Right atrium auricular region (tissue), 2 donors: ENCODE measurements around the gene LILRB4. TPM values are rescaled to one million over a fixed set of nuclear protein-coding genes. Genes with fewer than 3 reads are reported as not detected.

Experiments
- DNase-seq: peaks from one replicate; pipeline ENCODE4 v3.0.0-alpha.2; 2019; ENCODE audit warnings: low spot score
- H3K27ac ChIP-seq, 2 donors: fragments of 200-600 bp; sonication (generic); 1 replicate in 1 of 2; 2 replicates in 1 of 2; pipeline ENCODE4 v1.5.1; 2016 to 2019
- H3K27me3 ChIP-seq, 2 donors: fragments of 200-600 bp; sonication (generic); one replicate each; pipeline versions ENCODE4 v1.5.1 to v1.6.0; 2017 to 2019
- H3K36me3 ChIP-seq: fragments of 200-600 bp; sonication (generic); one replicate; pipeline ENCODE4 v1.5.1; 2016
- H3K4me1 ChIP-seq, 2 donors: fragments of 200-600 bp; sonication (generic); one replicate each; pipeline versions ENCODE4 v1.5.1 to v1.6.0; 2017 to 2019
- H3K4me3 ChIP-seq, 2 donors: fragments of 200-600 bp; sonication (generic); 1 replicate in 1 of 2; 2 replicates in 1 of 2; pipeline ENCODE4 v1.5.1; 2017 to 2019; ENCODE audit warnings: mild to moderate bottlenecking in 1 of 2, moderate library complexity in 1 of 2
- H3K9me3 ChIP-seq, 2 donors: fragments of 200-600 bp; sonication (generic); one replicate each; pipeline ENCODE4 v1.5.1; 2019
- CTCF ChIP-seq, 2 donors: fragments of 200-600 bp; sonication (generic); IDR thresholded peaks; one replicate each; pipeline ENCODE4 v1.5.1; 2019; ENCODE audit warnings: antibody characterized with exemption in 2 of 2
- total RNA-seq, 2 donors: library from RNA; depleted of rRNA; stranded (reverse); fragments of >200 nt; gene quantifications; one replicate each; pipeline ENCODE4 v1.1.0, GENCODE V29; 2016

The LILRB4 gene
- total RNA-seq, 2 donors from 2014 or later, result 2.0 to 5.2 TPM

- TF ChIP-seq CTCF (IDR thresholded peaks at IDR 0.05), result no peak
- no peak overlapping the region for H3K27ac ChIP-seq
- no peaks in the 10 kb centered on the region for H3K27me3 ChIP-seq
- H3K4me1 ChIP-seq, result no peaks in the 10 kb centered on the region
- no peaks in the 10 kb centered on the region for H3K36me3 ChIP-seq
- DNase-seq, result no peak
- no peak overlapping the region for H3K4me3 ChIP-seq
- no peaks in the 10 kb centered on the region for H3K9me3 ChIP-seq
Measured at GRCh38 chr19:54661846-54662481, 821 bp upstream of the LILRB4 start.

- no peak for TF ChIP-seq CTCF (IDR thresholded peaks at IDR 0.05)
- Histone ChIP-seq H3K27me3 (no peaks in the 10 kb centered on the region), H3K9me3 (peaks cover 0 to 23% of the 10 kb centered on the region in 2 donors), H3K4me1 (no peaks in the 10 kb centered on the region), H3K27ac (no peak overlapping the region), H3K36me3 (no peaks in the 10 kb centered on the region), H3K4me3 (no peak overlapping the region)
- DNase-seq, result no peak
Measured at GRCh38 chr19:54665530-54665929, 2.7 kb downstream of the LILRB4 start.

DNA sequence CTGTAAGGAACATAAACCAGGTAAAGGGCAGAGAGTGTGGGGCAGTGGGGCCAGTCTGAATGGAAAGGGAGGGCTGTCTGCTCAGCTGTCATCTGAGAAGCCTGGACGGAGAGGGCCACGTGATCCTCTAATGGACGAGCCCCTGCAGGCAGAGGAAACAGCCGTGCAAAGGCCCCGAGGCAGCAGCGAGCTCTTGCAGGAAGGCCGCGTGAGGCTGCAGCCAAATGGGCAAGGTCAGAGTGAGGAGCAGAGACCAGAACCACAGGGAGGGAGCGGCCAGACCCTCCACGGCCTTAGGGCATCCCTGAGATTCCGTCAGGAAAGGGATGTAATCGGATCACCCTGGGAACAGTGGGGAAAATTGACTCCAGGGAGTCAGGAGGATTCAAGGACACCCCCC is 4.4 kb downstream of the LILRB4 start:
- no peak overlapping the region for H3K27ac ChIP-seq
- no peaks in the 10 kb centered on the region for H3K4me1 ChIP-seq
- H3K4me3 ChIP-seq, result no peak overlapping the region
- DNase-seq, result no peak
- H3K36me3 ChIP-seq, result no peaks in the 10 kb centered on the region
- no peaks in the 10 kb centered on the region for H3K27me3 ChIP-seq
- TF ChIP-seq CTCF (IDR thresholded peaks at IDR 0.05), result no peak
- H3K9me3 ChIP-seq, result peaks cover 0 to 23% of the 10 kb centered on the region in 2 donors

GRCh38 chr19:54668353-54668752 is 5.6 kb downstream of the LILRB4 start:
- Histone ChIP-seq H3K36me3 (no peaks in the 10 kb centered on the region), H3K9me3 (peaks cover 0 to 23% of the 10 kb centered on the region in 2 donors), H3K4me1 (no peaks in the 10 kb centered on the region), H3K27ac (no peak overlapping the region), H3K4me3 (no peak overlapping the region), H3K27me3 (no peaks in the 10 kb centered on the region)
- TF ChIP-seq CTCF (IDR thresholded peaks at IDR 0.05), result no peak
- DNase-seq, result no peak

GRCh38 chr19:54670576-54671357 is 8.0 kb downstream of the LILRB4 start:
- TF ChIP-seq CTCF (IDR thresholded peaks at IDR 0.05), result no peak
- DNase-seq, result no peak
- H3K36me3 ChIP-seq, result no peaks in the 10 kb centered on the region

More at GRCh38 chr19:54670576-54671357, 8.0 kb downstream of the LILRB4 start:
- Histone ChIP-seq H3K27me3 (no peaks in the 10 kb centered on the region), H3K4me3 (no peak overlapping the region), H3K9me3 (peaks cover 0 to 23% of the 10 kb centered on the region in 2 donors), H3K27ac (no peak overlapping the region), H3K4me1 (no peaks in the 10 kb centered on the region)
